Islet precursor cell (in vitro differentiated cells): ENCODE data around the gene PARVB.
A peak's percentile ranks its signal among the peaks of the same experiment; 100 is the strongest.

Experiments
- DNase-seq: peaks from one replicate; pipeline ENCODE4 v3.0.0-alpha.2; 2018

The PARVB gene

GRCh38 chr22:44057401-44057987 lies 33.4 kb downstream of the PARVB start:
- no peak for DNase-seq

DNA sequence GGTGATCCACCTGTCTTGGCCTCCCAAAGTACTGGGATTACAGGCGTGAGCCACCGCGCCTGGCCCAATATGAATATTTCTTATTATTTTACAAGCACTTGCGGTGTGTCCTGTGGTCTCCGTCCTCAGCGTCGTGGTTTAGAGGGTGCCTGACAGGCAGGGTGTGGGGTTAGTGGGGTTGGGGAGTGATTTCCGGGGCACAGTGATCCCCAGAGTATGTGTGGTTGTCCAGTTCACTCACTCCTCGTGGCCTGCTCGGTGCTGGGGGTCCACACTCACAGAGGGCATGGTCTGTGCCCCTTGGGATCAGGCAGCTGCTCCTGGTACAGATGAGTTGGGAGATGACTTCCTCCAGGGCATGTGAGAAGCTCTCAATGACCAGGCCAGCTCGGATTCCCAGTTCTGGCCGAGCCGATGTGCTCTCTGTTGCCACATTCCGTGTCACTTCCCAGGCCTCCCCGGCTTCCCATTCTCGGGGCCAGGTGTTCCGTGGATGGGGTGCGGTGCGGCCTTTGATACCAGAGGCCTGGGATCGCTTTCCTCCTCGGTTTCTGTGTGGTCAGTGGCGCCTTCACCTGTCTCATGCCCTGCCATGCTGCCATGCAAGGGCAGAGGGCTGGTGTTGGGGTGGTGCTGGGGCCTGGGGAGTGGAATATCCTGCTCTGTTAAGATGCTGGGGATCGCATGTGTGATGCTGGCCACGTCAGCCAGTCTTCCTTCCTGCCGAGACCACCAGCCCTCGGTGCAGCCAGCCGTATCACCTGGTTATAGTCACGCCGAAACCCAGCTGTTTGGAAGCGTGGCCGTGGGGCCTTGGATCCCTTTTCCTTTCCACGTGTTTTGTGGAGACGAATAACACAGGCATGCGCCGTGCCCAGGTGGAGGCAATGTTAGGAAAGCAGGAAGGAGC lies 39.6 kb downstream of the PARVB start:
- no peak for DNase-seq

DNA sequence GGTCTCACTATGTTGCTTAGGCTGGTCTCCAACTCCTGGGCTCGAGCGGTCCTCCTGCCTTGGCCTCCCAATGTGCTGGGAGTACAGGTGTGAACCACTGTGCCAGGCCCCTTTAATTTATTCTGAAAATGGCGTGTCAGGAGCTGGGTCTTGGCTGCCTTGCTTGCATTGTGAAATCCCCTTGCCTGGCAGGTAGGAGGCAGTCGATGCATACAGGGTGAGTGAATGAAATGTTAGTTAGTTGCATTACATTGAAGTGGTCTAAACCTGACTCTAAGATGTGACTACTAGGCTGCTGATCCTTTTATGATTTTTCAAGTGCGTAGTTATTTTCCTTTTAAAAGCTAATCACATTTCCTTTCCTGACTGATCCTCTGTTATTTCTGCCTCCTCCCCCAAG lies 42.9 kb downstream of the PARVB start:
- DNase-seq, result no peak

DNA sequence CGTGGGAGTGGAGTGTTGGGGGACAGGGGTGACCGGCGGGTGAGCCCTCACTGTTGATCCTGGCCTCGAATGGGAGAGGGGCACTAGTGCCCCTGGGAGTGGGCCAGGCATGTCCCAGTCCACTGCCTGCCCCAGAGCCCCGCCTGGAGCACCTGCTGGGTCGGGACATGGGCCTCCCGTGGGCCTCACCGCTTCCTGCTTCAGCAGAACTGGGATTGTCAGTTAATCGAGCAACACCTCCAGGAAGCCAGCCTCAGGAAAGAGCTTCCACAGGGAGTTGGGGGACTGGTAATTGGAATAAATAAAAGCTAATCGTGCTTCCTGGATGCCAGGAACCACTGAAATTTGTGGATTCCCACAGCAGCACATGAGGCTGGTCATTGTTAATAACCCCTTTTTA lies 43.8 kb downstream of the PARVB start:
- no peak for DNase-seq

DNA sequence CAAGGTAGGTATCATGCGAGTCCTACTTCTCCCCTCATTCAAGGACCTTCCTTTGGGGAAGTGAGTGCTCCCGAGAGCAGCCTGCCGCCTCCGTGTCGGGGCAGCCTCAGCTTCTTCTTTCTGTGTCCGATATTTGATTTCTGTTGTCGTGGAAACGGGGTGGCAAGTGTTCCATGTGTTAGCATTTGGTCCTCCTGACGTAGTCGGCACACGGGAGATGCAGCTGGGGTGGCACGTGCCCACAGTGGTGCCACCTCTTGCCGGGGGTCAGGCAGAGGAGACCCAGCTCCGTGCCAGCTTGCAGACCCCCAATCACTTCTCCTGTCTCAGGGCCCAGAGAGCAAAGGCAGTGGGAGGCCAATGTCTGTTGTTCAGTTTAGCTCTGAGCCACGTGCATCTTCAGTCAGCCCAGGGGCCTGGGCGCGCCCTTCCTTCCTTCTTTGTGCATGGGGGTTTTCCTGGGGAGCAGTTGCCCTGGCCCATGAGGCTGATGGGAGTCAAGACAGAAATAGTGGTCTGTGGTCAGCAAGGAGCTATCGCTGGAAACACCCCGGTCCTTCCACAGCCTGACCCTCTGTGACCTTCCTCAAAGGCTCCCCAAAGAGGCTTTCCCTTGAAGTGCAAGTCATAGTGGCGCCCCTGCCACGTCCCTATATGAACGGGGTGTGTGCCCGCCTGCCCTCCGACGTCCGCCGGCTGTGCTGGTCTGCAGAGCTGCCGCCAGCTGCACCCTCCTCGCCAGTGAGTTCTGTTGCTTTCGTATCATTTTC lies 44.5 kb downstream of the PARVB start:
- no peak for DNase-seq

GRCh38 chr22:44070029-44070428 lies 45.9 kb downstream of the PARVB start:
- no peak for DNase-seq

DNA sequence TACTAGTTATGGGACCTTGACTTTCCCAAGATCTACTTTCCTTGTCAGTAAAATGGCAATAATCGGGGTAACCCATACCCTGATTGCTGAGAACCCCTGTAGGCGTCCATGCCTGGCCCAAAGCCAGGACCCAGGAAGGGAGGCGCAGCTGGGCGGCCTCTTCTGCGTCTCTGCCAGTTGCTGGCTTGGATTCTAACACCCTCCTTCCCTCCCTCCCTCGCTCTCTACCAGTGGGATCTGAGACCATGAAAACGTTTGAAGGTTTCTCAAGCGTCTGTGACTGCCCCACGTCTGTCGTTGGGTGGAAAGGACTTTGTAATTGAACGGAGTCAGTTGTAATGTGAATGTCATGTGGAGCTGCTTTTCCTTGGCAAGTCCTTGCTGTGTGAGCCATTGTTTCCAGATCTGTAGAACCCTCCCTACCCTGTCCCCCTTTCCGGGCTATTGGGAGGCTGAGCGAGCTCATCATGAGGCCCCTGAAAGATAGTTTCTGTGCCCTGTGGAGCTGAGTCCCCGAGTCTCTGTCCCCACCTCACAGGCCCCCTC lies 47.8 kb downstream of the PARVB start:
- DNase-seq, result no peak

- no peak for DNase-seq
These were observed 50.4 kb downstream of the PARVB start for GRCh38 chr22:44074337-44074984.

DNA sequence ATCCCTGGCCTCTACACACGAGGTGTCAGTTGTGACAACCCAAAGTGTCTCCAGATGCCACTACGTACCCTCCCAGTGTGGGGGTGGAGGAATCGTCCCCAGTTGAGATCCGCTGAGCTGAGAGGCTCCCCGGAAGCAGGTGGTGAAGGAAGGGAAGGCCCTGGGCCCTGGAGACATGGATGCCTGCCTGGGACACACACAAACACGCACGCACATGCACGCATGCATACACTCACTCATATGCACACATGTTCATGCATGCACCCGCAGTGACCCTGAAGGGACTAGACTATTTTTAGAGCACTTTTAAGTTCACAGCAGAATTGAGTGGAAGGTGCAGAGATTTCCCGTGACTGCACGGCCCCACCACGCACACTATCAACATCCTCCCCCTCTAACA lies 50.9 kb downstream of the PARVB start:
- no peak for DNase-seq

DNA sequence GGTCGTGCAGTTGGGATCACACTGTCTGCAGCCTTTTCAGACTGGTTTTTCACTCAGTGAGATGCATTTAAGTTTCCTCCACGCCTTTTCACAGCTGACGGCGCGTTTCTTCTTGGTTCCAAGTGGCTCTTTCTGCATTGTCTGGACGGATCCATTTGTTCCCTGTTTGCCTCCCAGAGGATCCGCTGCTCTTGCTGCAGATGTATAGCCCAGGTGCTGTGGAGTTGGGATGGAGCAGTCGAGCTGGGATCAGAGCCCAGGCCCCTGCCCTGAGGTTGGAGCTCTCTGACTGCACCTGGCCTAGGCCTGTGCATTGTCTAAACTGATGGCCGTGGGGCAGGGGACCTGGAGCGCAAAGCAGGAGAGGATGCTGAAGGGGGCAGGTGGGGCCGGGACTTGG lies 51.6 kb downstream of the PARVB start:
- DNase-seq, result no peak

DNA sequence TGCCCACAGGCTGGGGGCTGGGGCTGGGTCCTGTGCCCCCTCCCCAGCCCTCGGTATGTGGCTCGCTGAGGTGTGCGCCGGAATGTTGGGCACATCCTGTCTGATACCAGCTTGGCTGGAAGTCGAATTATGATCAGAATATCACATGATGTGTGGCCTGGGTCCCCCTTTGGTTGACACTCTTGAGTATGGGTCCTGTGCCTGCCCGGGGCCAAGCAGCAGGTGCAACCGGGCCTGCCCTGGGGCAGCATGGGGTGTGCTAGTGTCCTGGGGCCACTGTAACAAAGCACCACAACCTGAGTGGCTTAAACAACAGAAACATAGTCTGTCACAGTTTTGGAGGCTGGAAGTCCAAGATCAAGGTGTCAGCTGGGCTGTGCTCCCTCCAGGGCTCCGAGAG lies 52.7 kb downstream of the PARVB start:
- DNase-seq, result no peak

DNA sequence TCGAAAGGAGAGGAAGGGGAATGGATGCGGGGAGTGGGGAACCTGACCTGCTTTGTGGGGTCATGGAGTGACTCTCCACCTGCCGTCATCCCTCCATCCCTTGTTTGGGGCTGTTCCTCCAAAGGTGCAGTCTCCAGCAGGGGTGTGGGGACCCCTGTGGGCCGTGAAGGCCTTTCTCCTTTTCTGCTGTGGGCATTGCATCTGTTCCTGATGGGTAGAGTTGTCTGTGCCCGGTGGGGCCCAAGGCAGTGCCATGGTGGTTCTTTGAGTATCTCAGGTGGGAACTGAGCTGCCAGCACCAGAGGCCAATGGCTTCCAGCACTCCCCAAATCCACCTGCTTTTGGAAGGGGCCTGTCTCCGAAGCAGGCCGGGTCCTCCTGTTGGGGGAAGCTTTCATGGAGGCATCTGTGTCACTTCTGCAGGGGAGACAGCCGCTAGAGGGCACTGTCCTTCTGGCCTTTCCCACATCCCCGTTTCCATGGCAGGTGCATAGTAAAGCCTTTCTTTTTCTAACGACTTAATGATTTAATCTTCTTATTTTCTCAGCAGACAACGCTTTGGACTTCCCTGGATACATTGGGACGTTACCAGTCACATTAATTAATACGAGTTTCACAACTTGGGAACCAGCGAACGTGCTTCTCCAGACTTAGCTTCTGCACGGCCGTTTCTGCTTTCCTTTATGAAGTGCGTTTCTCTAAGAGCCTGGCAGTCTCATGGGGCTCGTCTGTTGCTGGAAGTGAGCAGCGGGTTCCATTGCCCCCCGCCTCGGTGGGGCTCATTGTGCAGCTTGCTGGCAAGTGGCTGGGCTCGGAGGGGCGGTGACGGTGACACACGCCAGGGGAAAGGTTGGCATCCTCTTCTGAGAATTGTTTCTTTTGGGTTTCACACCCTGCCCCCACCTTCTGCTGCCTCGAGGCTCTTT lies 57.1 kb downstream of the PARVB start:
- peak; percentile 73 for DNase-seq

GRCh38 chr22:44082801-44083200 lies 58.7 kb downstream of the PARVB start:
- no peak for DNase-seq

- DNase-seq, result no peak
These were observed 60.1 kb downstream of the PARVB start for GRCh38 chr22:44084044-44084772.

DNA sequence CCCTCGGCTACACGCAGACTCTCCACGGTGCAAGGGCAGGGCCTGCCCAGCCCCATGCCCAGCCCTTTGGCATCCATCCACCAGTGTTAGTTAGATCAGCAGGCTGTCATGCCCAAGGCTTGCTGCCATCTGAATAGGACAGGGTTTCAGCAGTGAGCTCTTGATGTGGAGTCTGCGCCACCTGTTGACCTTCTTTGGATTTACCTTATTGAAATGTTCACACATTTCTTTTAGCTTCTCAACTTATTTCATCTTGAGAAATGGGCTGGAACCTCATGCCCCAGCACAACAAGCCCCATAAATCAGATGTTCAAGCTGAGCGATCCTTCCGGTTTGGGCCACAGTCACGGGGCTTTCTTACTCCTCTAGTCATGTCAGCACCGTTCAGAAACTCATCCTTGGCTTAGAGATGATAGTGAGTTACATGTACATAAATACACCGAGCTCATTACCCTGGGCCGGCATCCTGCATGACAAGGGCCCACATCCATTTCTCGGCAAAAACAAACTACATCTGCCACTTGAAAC lies 61.7 kb downstream of the PARVB start:
- no peak for DNase-seq

- no peak for DNase-seq
These were observed 62.4 kb downstream of the PARVB start for GRCh38 chr22:44086271-44087088.

DNA sequence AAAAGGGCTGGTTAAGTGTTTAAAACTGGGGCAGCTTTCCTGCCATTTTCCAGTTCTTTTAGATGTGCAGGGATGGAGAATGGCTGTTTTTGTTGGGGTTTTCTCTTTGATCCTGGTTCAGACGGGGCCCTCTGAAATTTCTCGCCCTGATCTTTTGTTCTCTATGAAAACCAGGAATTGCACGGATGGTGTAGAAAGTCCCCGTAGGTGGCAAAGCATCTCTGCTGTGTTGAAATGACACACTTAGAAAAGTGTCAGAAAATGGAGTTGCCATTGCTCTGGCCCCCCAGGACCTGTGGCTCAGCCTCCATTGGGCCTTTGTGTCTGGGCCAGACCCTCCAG lies 63.0 kb downstream of the PARVB start:
- DNase-seq, result no peak

DNA sequence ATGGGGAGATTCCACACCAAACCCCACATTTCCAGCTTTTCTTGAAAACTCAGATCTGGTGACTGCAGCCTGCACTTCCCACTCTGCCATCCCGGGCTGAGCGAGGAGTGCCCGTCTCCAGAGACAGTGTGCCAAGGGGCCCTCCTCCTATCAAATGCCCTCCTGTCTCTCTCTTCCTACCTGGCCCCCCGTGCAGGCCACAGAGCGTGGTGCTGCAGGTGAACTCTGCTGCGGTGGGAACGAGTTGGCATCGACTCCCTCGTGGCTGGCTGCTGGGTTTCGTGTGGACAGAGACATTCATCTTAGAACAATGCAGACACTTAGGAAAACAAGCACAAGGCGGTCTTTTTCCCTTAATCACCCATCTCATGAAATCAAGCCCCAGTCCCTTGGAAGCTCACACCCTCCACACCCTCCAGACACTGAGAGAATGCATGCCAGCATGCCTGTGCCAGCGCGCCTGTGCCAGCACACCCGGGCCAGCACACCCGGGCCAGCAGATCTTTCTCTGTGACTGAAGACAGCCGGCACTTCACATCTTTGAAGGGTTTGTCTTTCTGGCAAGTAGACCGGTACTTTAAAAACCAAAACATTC lies 65.0 kb downstream of the PARVB start:
- DNase-seq, result no peak

- DNase-seq, result no peak
These were observed 65.8 kb downstream of the PARVB start for GRCh38 chr22:44089717-44090570.
